GM12878 (cell line): ENCODE data around the gene RAB15. TPM values are rescaled to one million over a fixed set of nuclear protein-coding genes. Genes with fewer than 3 reads are reported as not detected.
A peak's percentile ranks its signal among the peaks of the same experiment; 100 is the strongest.

Source experiments
- ATAC-seq: fragments of 200-7000 bp; cut with Tn5 transposase; 3 replicates; pipeline ENCODE4 v1.9.1; 2020; ENCODE audit warnings: mild to moderate bottlenecking, moderate library complexity
- BruUV-seq: library from RNA; stranded (reverse); fragments of 400-500 nt; replicated peaks from 2 replicates; lab custom pipeline; 2021; lab: Mats Ljungman, UMichigan
- CTCF ChIA-PET: fragments of 300-600 bp; sonication (Branson Sonifier 250); formaldehyde crosslinking; extraction: SDS; loops from one replicate; lab custom pipeline; 2021; ENCODE audit warnings: inconsistent platforms; lab: Yijun Ruan, JAX
- POLR2A ChIA-PET: fragments of 350-600 bp; formaldehyde crosslinking; extraction: SDS; loops from one replicate; lab custom pipeline; 2021; ENCODE audit warnings: inconsistent platforms; lab: Charles Lee
- RAD21 ChIA-PET: fragments of 300-600 bp; sonication (Branson Sonifier 250); formaldehyde crosslinking; loops from one replicate; lab custom pipeline; 2023; ENCODE audit warnings: antibody characterized with exemption; ENCODE audit not compliant: unreplicated experiment; lab: Charles Lee
- SMC1A ChIA-PET: fragments of 300-600 bp; sonication (Branson Sonifier 250); formaldehyde crosslinking; loops from one replicate; lab custom pipeline; 2023; ENCODE audit not compliant: unreplicated experiment, uncharacterized antibody; lab: Charles Lee
- DNase-seq: peaks from one replicate; pipeline ENCODE4 v3.0.0-alpha.2; 2011; ENCODE audit warnings: low read depth, low spot score
- FAIRE-seq: peaks from 3 replicates; lab custom pipeline; 2011; peaks lifted over from hg19 to GRCh38; lab: Jason Lieb, UNC
- H2AFZ ChIP-seq: 2 replicates; pipeline ENCODE4 v1.6.0; 2011; ENCODE audit warnings: low read depth, low read length, control low read depth; ENCODE audit not compliant: control insufficient read depth
- H3K27ac ChIP-seq: 2 replicates; pipeline ENCODE4 v1.5.1; 2011; ENCODE audit warnings: control low read depth; ENCODE audit not compliant: control insufficient read depth, insufficient read depth
- H3K27me3 ChIP-seq, 2 experiments: replicated peaks in 1 of 2; 2 replicates each; pipeline versions ENCODE4 v1.6.0 to v1.6.1; 2011; ENCODE audit warnings: low read length in 1 of 2; ENCODE audit not compliant: control insufficient read depth in 2 of 2, insufficient read depth in 2 of 2
- H3K36me3 ChIP-seq, 2 experiments: 2 replicates each; pipeline ENCODE4 v1.5.1; 2011; ENCODE audit warnings: low read length in 1 of 2; ENCODE audit not compliant: control insufficient read depth in 2 of 2, insufficient read depth in 2 of 2
- H3K4me1 ChIP-seq: 2 replicates; pipeline ENCODE4 v1.6.1; 2011; ENCODE audit warnings: mild to moderate bottlenecking, low read length, moderate library complexity, mixed read lengths; ENCODE audit not compliant: control insufficient read depth, insufficient read depth
- H3K4me2 ChIP-seq: 2 replicates; pipeline ENCODE4 v1.6.0; 2011; ENCODE audit warnings: control low read depth; ENCODE audit not compliant: control insufficient read depth, insufficient read depth
- H3K4me3 ChIP-seq: fragments of 200-600 bp; sonication (generic); 2 replicates; pipeline ENCODE4 v1.5.1; 2016
- H3K79me2 ChIP-seq: 2 replicates; pipeline ENCODE4 v1.6.0; 2011; ENCODE audit warnings: low read length; ENCODE audit not compliant: control insufficient read depth, insufficient read depth
- H3K9ac ChIP-seq: 2 replicates; pipeline ENCODE4 v1.8.0; 2011; ENCODE audit warnings: low read length, control low read depth, mixed read lengths; ENCODE audit not compliant: control insufficient read depth, insufficient read depth
- H3K9me3 ChIP-seq: replicated peaks from 3 replicates; pipeline ENCODE4 v1.5.1; 2011; ENCODE audit warnings: mild to moderate bottlenecking, low read length; ENCODE audit not compliant: control insufficient read depth, insufficient read depth
- H4K20me1 ChIP-seq: 2 replicates; pipeline ENCODE4 v1.6.0; 2011; ENCODE audit not compliant: control insufficient read depth, insufficient read depth
- CBX3 ChIP-seq: fragments of 200-600 bp; sonication (generic); IDR thresholded peaks from 2 replicates; pipeline ENCODE4 v1.6.1; 2016; ENCODE audit warnings: low read depth, borderline replicate concordance
- CHD2 ChIP-seq: IDR thresholded peaks from 2 replicates; pipeline ENCODE4 v1.6.1; 2011; ENCODE audit warnings: low read depth, low read length, improper control_type of control experiment, borderline replicate concordance
- GATAD2B ChIP-seq: fragments of 450-650 bp; conservative IDR thresholded peaks from 2 replicates; pipeline ENCODE4 v1.6.1; 2017; ENCODE audit warnings: low read depth, mild to moderate bottlenecking, moderate library complexity
- HCFC1 ChIP-seq: fragments of 150-350 bp; IDR thresholded peaks from 2 replicates; pipeline ENCODE4 v1.6.1; 2014; ENCODE audit warnings: low read length
- HDGF ChIP-seq: fragments of 450-650 bp; IDR thresholded peaks from 2 replicates; pipeline ENCODE4 v1.6.1; 2016; ENCODE audit warnings: antibody characterized with exemption
- KAT2A ChIP-seq: conservative IDR thresholded peaks from 2 replicates; pipeline ENCODE4 v1.6.1; 2011; ENCODE audit warnings: low read depth, low read length; ENCODE audit not compliant: control insufficient read depth
- MEF2B ChIP-seq: fragments of 450-650 bp; IDR thresholded peaks from 2 replicates; pipeline ENCODE4 v1.6.1; 2018; ENCODE audit warnings: mild to moderate bottlenecking, moderate library complexity; ENCODE audit not compliant: partially characterized antibody, poor library complexity, severe bottlenecking
- PRDM15 ChIP-seq: fragments of 450-650 bp; formaldehyde crosslinking; IDR thresholded peaks from 2 replicates; pipeline ENCODE4 v1.4.0; 2020; ENCODE audit warnings: mild to moderate bottlenecking, moderate library complexity
- SPI1 ChIP-seq: IDR thresholded peaks from 2 replicates; pipeline ENCODE4 v1.6.1; 2011; ENCODE audit warnings: low read depth, mild to moderate bottlenecking, low read length, moderate library complexity, borderline replicate concordance; ENCODE audit not compliant: insufficient read depth
- STAT3 ChIP-seq: IDR thresholded peaks from 2 replicates; pipeline ENCODE4 v1.6.1; 2011; ENCODE audit warnings: low read depth, low read length, improper control_type of control experiment
- SUZ12 ChIP-seq: fragments of 200-600 bp; sonication (generic); IDR thresholded peaks from one replicate; pipeline ENCODE4 v1.6.1; 2018; ENCODE audit warnings: antibody characterized with exemption, mild to moderate bottlenecking; ENCODE audit not compliant: unreplicated experiment
- WRNIP1 ChIP-seq: IDR thresholded peaks from 2 replicates; pipeline ENCODE4 v1.6.1; 2011; ENCODE audit warnings: low read depth, low read length, improper control_type of control experiment, borderline replicate concordance
- ZNF592 ChIP-seq: fragments of 450-650 bp; IDR thresholded peaks from 2 replicates; pipeline ENCODE4 v1.6.1; 2017; ENCODE audit warnings: mild to moderate bottlenecking, moderate library complexity
- ZNF622 ChIP-seq: fragments of 450-650 bp; IDR thresholded peaks from 2 replicates; pipeline ENCODE4 v1.6.1; 2017; ENCODE audit warnings: mild to moderate bottlenecking, inconsistent platforms
- WGBS: methylation state at CpG from one replicate; pipeline ENCODE4 v1.1.6; 2016; ENCODE audit warnings: low lambda C conversion rate; ENCODE audit not compliant: insufficient replicate concordance, insufficient coverage; ENCODE audit errors: missing lambda C conversion rate; 5-methylcytosine and 5-hydroxymethylcytosine counted together
- in situ Hi-C: fragments of 300-500 bp; cut with MboI; formaldehyde crosslinking; loops from 9 replicates; pipeline ENCODE4 v1.14.3; 2018; ENCODE audit warnings: mixed read lengths
- intact Hi-C: fragments of 100-400 bp; cut with micrococcal nuclease; formaldehyde crosslinking; loops from one replicate; pipeline ENCODE4 v1.14.2; 2022; ENCODE audit not compliant: unreplicated experiment
- polyA plus RNA-seq, 11 experiments: library from polyadenylated mRNA; depleted of rRNA in 4 of 11; unstranded in 6 of 11; stranded (reverse) in 5 of 11; fragments of >200 nt; fragmentation: Nextera tagmentation in 4 of 11; fragmentation: Illumina TruSeq in 1 of 11; extraction: Ambion mirVana in 4 of 11; extraction: Trizol in 1 of 11; gene quantifications; 1 replicate in 1 of 11; 2 replicates in 10 of 11; pipeline versions ENCODE4 v1.2.1 to v1.2.3, GENCODE V29; 2011 to 2016; ENCODE audit warnings: inconsistent platforms in 2 of 11, missing spikeins in 2 of 11, low read depth in 1 of 11
- total RNA-seq, 4 experiments: library from RNA; depleted of rRNA in 3 of 4; stranded (reverse); fragments of >200 nt in 3 of 4; fragmentation: Illumina TruSeq in 1 of 4; extraction: Trizol in 1 of 4; gene quantifications; 2 replicates each; pipeline versions ENCODE4 v1.2.1 to v1.2.3, GENCODE V29; 2013 to 2021

The RAB15 gene
- total and polyA plus RNA-seq, 10 of the 15 experiments (the other 5 are each of a cell fraction or from before 2014, with no cell fraction given) = 0.32 to 3.9 (median 2.1) TPM

GRCh38 chr14:64963611-64964010 lies 8.5 kb downstream of the RAB15 start:
- ATAC-seq (0 out of 3 replicates have a peak, but pooled peaks have one; percentile 34), FAIRE-seq (no peak), DNase-seq (no peak)
- intact Hi-C loops (no loop called here), in situ Hi-C loops (no loop called here)
- BruUV-seq = no TSS peak
- Histone ChIP-seq H4K20me1 (no peaks in the 10 kb centered on the region), H3K4me3 (no peak overlapping the region), H3K79me2 (no peaks in the 10 kb centered on the region), H3K9me3 (no peaks in the 10 kb centered on the region), H3K9ac (no peak overlapping the region), H3K4me1 (no peaks in the 10 kb centered on the region), H3K4me2 (no peak overlapping the region), H2AFZ (no peak overlapping the region), H3K36me3 (no peaks in the 10 kb centered on the region), H3K27ac (no peak overlapping the region), H3K27me3 (no peaks in the 10 kb centered on the region)
- ChIA-PET POLR2A (interaction anchor here (0.6 kb wide), 1 partner anchor 11 kb away, joined by 4 read pairs; no protein-coding TSS in a partner anchor), CTCF (interaction anchor here (1.3 kb wide), 1 partner anchor 72 kb away, joined by 4 read pairs; no protein-coding TSS in a partner anchor), SMC1A (interaction anchor here (2.4 kb wide), 1 partner anchor 11 kb away, joined by 9 read pairs; no protein-coding TSS in a partner anchor), RAD21 (interaction anchor here (0.9 kb wide), 1 partner anchor 25 kb away, joined by 3 read pairs; no protein-coding TSS in a partner anchor)
- 0% methylated on average over 1 of the region's 1 CpG for WGBS
- TF ChIP-seq ZNF592 (no peak), CBX3 (no peak), CHD2 (no peak), PRDM15 (CRISPR knock-in tag) (no peak), ZNF622 (no peak), GATAD2B (no peak), SUZ12 (no peak), HDGF (no peak), MEF2B (no peak), WRNIP1 (no peak), STAT3 (no peak), HCFC1 (no peak), SPI1 (no peak), KAT2A (no peak)
